ENCODE results near the gene SDHAF3.
"Not testable (repeated sequence)": the region's sequence is repeated elsewhere in the genome, so short reads cannot be mapped to it uniquely, and the experiment has no call there.

Gene SDHAF3

DNA sequence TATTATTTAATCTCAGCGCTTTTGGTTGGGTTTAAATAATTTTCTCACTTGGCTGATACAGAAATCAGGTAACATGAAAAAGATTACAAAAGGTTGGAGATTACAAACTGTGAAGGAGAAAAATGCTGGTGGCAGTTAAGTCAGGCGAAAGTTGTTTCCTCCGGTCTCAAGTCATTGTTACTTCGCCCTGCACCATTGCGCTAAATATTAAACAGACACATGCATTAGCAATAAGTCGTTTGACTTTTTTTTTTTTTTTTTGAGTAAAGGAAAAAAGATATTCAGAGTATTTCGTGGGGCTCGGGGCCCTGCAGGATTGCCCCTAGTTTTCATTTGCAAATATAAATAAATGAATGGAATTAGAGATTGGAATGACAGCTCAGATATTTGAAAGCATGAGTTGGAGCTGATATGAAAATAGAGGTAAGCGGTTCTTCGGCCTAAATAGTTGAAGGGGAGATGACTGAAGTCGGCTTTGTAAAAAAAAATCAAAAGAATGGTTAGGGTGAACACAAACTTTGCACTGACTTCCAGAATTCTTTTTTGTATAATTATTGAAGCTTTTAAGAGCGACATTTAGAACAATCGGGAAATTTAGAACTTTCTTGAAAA is 914 bp downstream of the SDHAF3 start:
- no peak overlapping the region for H2BK15ac ChIP-seq (ENCODE audit: low read length)
- H3K27me3 ChIP-seq (ENCODE audit: control insufficient read depth in 3 of 3, insufficient read depth in 3 of 3, low read depth in 1 of 3, low read length in 3 of 3) = no peaks in the 10 kb centered on the region
- WGBS, 2 donors (ENCODE audit: extremely low coverage in 2 of 2, insufficient read length in 2 of 2, insufficient replicate concordance in 1 of 2) = no CpG with 5 or more reads among the region's 13 CpGs
- H2AK5ac ChIP-seq (ENCODE audit: low read depth, low read length) = no peak overlapping the region
- H3K79me1 ChIP-seq (ENCODE audit: low read depth, low read length) = no peaks in the 10 kb centered on the region
- peak overlapping the region; percentile 86 for H2AFZ ChIP-seq (ENCODE audit: low read length)
- no peak overlapping the region for H3K18ac ChIP-seq (ENCODE audit: low read length)
- no peaks in the 10 kb centered on the region for H3K9me3 ChIP-seq (replicated peaks in 1 of 2; ENCODE audit: control insufficient read depth in 2 of 2, insufficient read depth in 1 of 2, low read depth in 1 of 2, low read length in 2 of 2)
- DNase-seq (ENCODE audit: low spot score) = no peak
- H4K8ac ChIP-seq (ENCODE audit: low read depth, low read length) = no peak overlapping the region
- H3K36me3 ChIP-seq (replicated peaks in 1 of 2; ENCODE audit: control insufficient read depth in 2 of 2, insufficient read depth in 2 of 2, low read length in 2 of 2) = no peaks in the 10 kb centered on the region
- peak overlapping the region in 1 of 2 donors; percentile 78 for H3K4me3 ChIP-seq (ENCODE audit: low read length in 2 of 2)
- no peak overlapping the region for H3K9ac ChIP-seq (ENCODE audit: low read depth, low read length, poor library complexity)
- no peak overlapping the region for H3K4ac ChIP-seq (ENCODE audit: low read length)
- H3K4me1 ChIP-seq (ENCODE audit: control insufficient read depth in 2 of 2, insufficient read depth in 1 of 2, low read depth in 1 of 2, low read length in 2 of 2) = peaks cover 3 to 7% of the 10 kb centered on the region in 2 donors
- H2BK12ac ChIP-seq (ENCODE audit: low read length) = no peak overlapping the region
- no peak overlapping the region for H2BK120ac ChIP-seq (ENCODE audit: low read depth, low read length)
- peak overlapping the region; percentile 57 for H3K4me2 ChIP-seq (ENCODE audit: insufficient read depth, low read length, poor library complexity, severe bottlenecking)
- H2BK5ac ChIP-seq (ENCODE audit: low read length) = no peak overlapping the region
- no peak overlapping the region for H4K91ac ChIP-seq (ENCODE audit: low read depth, low read length, poor library complexity)
- H3K14ac ChIP-seq (ENCODE audit: low read length) = no peak overlapping the region
- H3K23ac ChIP-seq (ENCODE audit: low read depth, low read length, poor library complexity) = no peak overlapping the region
- no peak overlapping the region for H3K27ac ChIP-seq (replicated peaks; ENCODE audit: low read length)

DNA sequence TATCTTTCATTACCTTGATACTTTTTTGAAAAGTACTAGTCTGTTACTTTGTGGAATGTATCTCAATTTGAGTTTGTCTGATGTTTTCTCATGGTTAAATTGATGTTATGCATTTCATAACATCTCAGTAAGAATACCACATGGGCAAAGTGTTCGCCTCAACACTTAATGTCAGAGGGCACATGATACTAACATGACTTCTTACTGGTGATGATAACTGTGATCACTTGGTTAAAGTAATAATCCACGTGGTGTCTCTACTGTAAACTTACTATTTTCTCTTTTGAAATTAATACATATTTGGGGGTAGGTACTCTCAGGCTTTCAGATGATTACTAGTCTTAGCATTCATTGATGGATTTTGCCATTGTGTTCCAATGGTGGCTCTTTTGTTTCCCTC is 2.2 kb downstream of the SDHAF3 start:
- H3K4ac ChIP-seq (ENCODE audit: low read length) = no peak overlapping the region
- H3K36me3 ChIP-seq (replicated peaks in 1 of 2; ENCODE audit: control insufficient read depth in 2 of 2, insufficient read depth in 2 of 2, low read length in 2 of 2) = no peaks in the 10 kb centered on the region
- no peak overlapping the region for H4K91ac ChIP-seq (ENCODE audit: low read depth, low read length, poor library complexity)
- no peak overlapping the region for H4K8ac ChIP-seq (ENCODE audit: low read depth, low read length)
- no peak overlapping the region for H3K18ac ChIP-seq (ENCODE audit: low read length)
- no peaks in the 10 kb centered on the region for H3K79me1 ChIP-seq (ENCODE audit: low read depth, low read length)
- H2BK15ac ChIP-seq (ENCODE audit: low read length) = no peak overlapping the region
- DNase-seq (ENCODE audit: low spot score) = no peak
- H3K4me1 ChIP-seq (ENCODE audit: control insufficient read depth in 2 of 2, insufficient read depth in 1 of 2, low read depth in 1 of 2, low read length in 2 of 2) = peaks cover 3 to 7% of the 10 kb centered on the region in 2 donors
- no peak overlapping the region for H3K4me2 ChIP-seq (ENCODE audit: insufficient read depth, low read length, poor library complexity, severe bottlenecking)
- no peak overlapping the region for H2BK120ac ChIP-seq (ENCODE audit: low read depth, low read length)
- no peak overlapping the region for H3K14ac ChIP-seq (ENCODE audit: low read length)
- H3K27ac ChIP-seq (replicated peaks; ENCODE audit: low read length) = no peak overlapping the region
- H3K9ac ChIP-seq (ENCODE audit: low read depth, low read length, poor library complexity) = no peak overlapping the region
- no CpG with 5 or more reads among the region's 2 CpGs for whole genome bisulfite sequencing, 2 donors (ENCODE audit: extremely low coverage in 2 of 2, insufficient read length in 2 of 2, insufficient replicate concordance in 1 of 2)
- H3K9me3 ChIP-seq (replicated peaks in 1 of 2; ENCODE audit: control insufficient read depth in 2 of 2, insufficient read depth in 1 of 2, low read depth in 1 of 2, low read length in 2 of 2) = no peaks in the 10 kb centered on the region
- no peak overlapping the region for H2BK5ac ChIP-seq (ENCODE audit: low read length)
- no peak overlapping the region for H3K4me3 ChIP-seq (ENCODE audit: low read length in 2 of 2)
- no peak overlapping the region for H2BK12ac ChIP-seq (ENCODE audit: low read length)
- no peak overlapping the region for H3K23ac ChIP-seq (ENCODE audit: low read depth, low read length, poor library complexity)
- no peak overlapping the region for H2AFZ ChIP-seq (ENCODE audit: low read length)
- H2AK5ac ChIP-seq (ENCODE audit: low read depth, low read length) = no peak overlapping the region
- H3K27me3 ChIP-seq (ENCODE audit: control insufficient read depth in 3 of 3, insufficient read depth in 3 of 3, low read depth in 1 of 3, low read length in 3 of 3) = no peaks in the 10 kb centered on the region

DNA sequence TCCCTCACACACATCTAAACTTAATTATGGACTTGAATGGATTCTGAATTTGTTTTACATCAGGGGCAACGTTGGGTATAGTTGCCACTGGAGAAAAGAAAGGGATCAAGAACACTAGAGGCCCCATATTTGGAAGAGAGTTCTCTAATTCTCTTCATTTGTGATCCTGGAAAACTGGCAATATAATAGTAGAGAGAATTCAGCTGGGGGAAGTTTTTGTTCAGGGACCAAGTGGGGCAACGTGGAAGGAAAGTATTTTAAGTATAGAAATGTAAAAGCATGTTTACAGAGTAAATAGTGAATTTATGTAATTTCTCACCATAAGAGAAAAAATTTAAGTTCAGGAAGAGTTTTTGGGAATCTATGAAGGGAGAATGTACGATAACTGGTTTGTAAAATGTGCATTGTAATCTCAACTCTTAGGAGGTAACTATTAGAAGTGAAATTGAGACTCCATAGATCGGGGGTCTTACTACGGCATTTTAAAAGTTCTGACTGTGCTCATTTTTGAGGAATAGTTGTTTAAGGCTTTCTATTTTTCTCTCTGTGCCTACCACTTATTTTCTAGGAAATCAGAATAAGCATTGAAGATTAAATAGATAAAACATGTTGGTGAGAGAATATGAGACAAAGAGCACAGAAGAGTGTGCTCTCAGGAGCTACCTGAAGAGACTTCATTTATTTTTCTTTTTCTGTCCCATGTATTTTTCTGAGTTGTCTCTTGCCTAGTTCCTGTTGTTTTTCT is 3.4 kb downstream of the SDHAF3 start:
- Histone ChIP-seq H3K79me1 (ENCODE audit: low read depth, low read length) (no peaks in the 10 kb centered on the region), H3K4me3 (ENCODE audit: low read length in 2 of 2) (no peak overlapping the region), H3K23ac (ENCODE audit: low read depth, low read length, poor library complexity) (no peak overlapping the region), H2BK120ac (ENCODE audit: low read depth, low read length) (no peak overlapping the region), H3K14ac (ENCODE audit: low read length) (no peak overlapping the region), H2BK12ac (ENCODE audit: low read length) (no peak overlapping the region), H3K18ac (ENCODE audit: low read length) (no peak overlapping the region), H4K8ac (ENCODE audit: low read depth, low read length) (no peak overlapping the region), H3K9ac (ENCODE audit: low read depth, low read length, poor library complexity) (no peak overlapping the region), H2AK5ac (ENCODE audit: low read depth, low read length) (no peak overlapping the region), H3K27ac (replicated peaks; ENCODE audit: low read length) (no peak overlapping the region), H3K9me3 (replicated peaks in 1 of 2; ENCODE audit: control insufficient read depth in 2 of 2, insufficient read depth in 1 of 2, low read depth in 1 of 2, low read length in 2 of 2) (no peaks in the 10 kb centered on the region), H2AFZ (ENCODE audit: low read length) (no peak overlapping the region), H4K91ac (ENCODE audit: low read depth, low read length, poor library complexity) (no peak overlapping the region), H2BK5ac (ENCODE audit: low read length) (no peak overlapping the region), H3K4me2 (ENCODE audit: insufficient read depth, low read length, poor library complexity, severe bottlenecking) (no peak overlapping the region), H3K36me3 (replicated peaks in 1 of 2; ENCODE audit: control insufficient read depth in 2 of 2, insufficient read depth in 2 of 2, low read length in 2 of 2) (no peaks in the 10 kb centered on the region), H3K4me1 (ENCODE audit: control insufficient read depth in 2 of 2, insufficient read depth in 1 of 2, low read depth in 1 of 2, low read length in 2 of 2) (peaks cover 3 to 7% of the 10 kb centered on the region in 2 donors), H3K27me3 (ENCODE audit: control insufficient read depth in 3 of 3, insufficient read depth in 3 of 3, low read depth in 1 of 3, low read length in 3 of 3) (no peaks in the 10 kb centered on the region), H3K4ac (ENCODE audit: low read length) (no peak overlapping the region), H2BK15ac (ENCODE audit: low read length) (no peak overlapping the region)
- WGBS, 2 donors (ENCODE audit: extremely low coverage in 2 of 2, insufficient read length in 2 of 2, insufficient replicate concordance in 1 of 2) = no CpG with 5 or more reads among the region's 5 CpGs
- no peak for DNase-seq (ENCODE audit: low spot score)

GRCh38 chr7:97123115-97123514 is 5.6 kb downstream of the SDHAF3 start:
- H3K36me3 ChIP-seq (replicated peaks in 1 of 2; ENCODE audit: control insufficient read depth in 2 of 2, insufficient read depth in 2 of 2, low read length in 2 of 2); H3K4me2 ChIP-seq (ENCODE audit: insufficient read depth, low read length, poor library complexity, severe bottlenecking); H4K8ac ChIP-seq (ENCODE audit: low read depth, low read length); H3K4me1 ChIP-seq (ENCODE audit: control insufficient read depth in 2 of 2, insufficient read depth in 1 of 2, low read depth in 1 of 2, low read length in 2 of 2); H2BK15ac ChIP-seq (ENCODE audit: low read length); H3K9ac ChIP-seq (ENCODE audit: low read depth, low read length, poor library complexity); H3K27me3 ChIP-seq (ENCODE audit: control insufficient read depth in 3 of 3, insufficient read depth in 3 of 3, low read depth in 1 of 3, low read length in 3 of 3); H4K91ac ChIP-seq (ENCODE audit: low read depth, low read length, poor library complexity); DNase-seq (ENCODE audit: low spot score); H2AFZ ChIP-seq (ENCODE audit: low read length); H3K27ac ChIP-seq (replicated peaks; ENCODE audit: low read length); H3K4me3 ChIP-seq (ENCODE audit: low read length in 2 of 2); H3K9me3 ChIP-seq (replicated peaks in 1 of 2; ENCODE audit: control insufficient read depth in 2 of 2, insufficient read depth in 1 of 2, low read depth in 1 of 2, low read length in 2 of 2); H3K79me1 ChIP-seq (ENCODE audit: low read depth, low read length); H2BK120ac ChIP-seq (ENCODE audit: low read depth, low read length); H3K18ac ChIP-seq (ENCODE audit: low read length); H2AK5ac ChIP-seq (ENCODE audit: low read depth, low read length); H3K4ac ChIP-seq (ENCODE audit: low read length); H2BK12ac ChIP-seq (ENCODE audit: low read length); H2BK5ac ChIP-seq (ENCODE audit: low read length); H3K23ac ChIP-seq (ENCODE audit: low read depth, low read length, poor library complexity); H3K14ac ChIP-seq (ENCODE audit: low read length): not testable (repeated sequence)
- WGBS, 2 donors (ENCODE audit: extremely low coverage in 2 of 2, insufficient read length in 2 of 2, insufficient replicate concordance in 1 of 2) = no CpG with 5 or more reads among the region's 2 CpGs
